Measurements from ENCODE around the gene CLEC16A.
A peak's percentile ranks its signal among the peaks of the same experiment; 100 is the strongest.
"Not testable (repeated sequence)": the region's sequence is repeated elsewhere in the genome, so short reads cannot be mapped to it uniquely, and the experiment has no call there.

CLEC16A gene

DNA sequence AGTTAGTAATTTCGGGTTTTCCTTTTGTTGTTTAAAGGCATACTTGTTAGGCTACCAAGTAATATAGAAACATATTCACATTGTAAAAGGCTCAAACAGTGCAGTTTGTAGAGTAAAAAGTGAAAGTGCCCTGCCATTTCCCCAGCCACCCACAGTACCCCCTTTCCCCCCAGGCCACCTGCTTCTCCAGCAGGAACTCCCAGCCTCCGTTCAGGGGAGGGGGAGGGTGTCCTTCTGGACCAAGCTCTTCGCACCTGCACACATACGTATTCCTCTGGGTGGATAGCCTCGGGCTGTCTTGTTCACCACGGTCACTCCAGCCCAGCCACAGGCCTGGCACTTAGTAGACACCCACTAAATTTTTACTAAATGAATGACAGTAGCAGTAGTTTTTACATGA, 144.5 kb downstream of the CLEC16A start:
- no peak for DNase-seq

DNA sequence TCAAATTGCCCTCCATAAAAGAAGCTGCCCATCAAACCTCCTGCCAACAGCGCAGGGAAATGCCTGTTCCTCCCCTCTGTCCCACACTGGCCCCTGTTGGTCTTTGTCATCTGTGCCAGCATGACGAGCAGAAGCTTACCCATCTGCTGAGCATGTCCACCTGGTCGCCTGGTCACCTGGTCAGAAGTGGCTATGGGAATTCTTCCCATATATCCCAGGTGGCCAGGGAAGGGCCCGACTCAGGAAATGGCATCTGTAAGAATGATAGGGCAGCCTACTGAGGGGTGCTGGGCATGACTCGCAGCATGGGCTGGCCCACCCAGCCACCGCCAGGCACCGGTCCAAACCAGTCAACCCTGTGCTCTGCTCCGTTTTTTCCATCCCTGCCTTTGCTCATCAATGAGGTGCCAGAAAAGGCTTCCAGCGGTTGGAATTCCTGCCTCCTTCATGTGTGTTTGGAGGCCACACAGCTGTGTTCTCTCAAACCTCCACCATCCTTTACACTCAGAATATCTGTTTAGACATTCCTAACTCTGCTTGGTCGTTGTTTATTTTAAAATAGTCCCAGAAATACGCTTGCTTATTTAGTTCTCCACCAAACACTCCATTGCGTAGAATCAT, 145.2 kb downstream of the CLEC16A start:
- no peak for DNase-seq

DNA sequence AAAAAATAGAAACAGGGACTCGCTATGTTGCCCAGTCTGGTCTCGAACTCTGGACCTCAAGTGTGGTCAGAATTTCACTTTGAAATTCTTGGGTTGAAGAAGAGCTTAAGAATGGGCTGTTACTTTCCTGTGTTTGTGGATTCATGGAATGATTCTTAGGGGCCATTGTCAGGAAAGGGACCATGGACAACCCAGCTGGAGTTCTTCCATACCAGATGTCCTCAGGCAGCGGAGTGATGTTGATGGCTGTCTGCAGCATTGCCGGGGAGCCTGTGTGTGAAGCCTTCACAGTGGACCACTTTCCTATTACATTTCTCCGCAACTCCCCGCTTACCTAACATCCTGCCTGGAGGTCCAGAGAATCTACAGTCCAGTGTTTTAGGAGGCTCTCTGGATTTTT, 145.9 kb downstream of the CLEC16A start:
- DNase-seq, result no peak

DNA sequence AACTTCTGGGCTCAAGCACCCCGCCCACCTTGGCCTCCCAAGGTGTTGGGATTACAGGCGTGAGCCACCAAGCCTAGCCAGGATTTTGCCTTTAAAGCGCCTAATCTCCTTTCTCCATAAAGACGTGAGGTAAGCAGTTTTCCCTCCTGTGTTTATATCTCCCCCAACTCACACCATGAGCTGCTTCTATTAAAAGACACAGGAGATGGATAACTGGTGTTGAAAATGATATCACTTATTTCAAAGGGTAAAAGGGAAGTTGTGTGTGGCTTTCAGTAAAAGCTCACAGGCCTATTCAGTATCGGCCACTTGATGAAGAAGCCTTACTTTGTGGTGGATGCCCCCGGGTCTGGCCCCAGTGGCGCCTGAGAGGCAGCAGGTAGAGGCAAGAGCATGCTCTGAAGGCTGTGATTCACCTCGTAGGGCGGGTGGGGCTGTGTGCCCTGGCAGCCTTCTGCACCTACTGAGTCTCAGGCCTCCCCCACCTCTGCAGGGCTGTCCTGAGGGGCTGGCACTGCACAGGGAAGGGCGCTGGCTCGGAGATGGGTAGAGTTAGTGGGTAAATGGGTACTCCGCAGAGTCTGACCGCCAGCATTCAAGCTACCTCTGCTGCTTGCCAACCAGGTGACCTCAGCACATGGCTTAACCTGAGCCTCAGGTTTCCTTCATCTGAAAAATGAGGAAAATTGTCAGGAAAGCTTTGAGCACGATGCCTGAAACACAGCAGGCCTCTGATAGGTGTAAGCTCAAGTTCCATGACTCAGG, 146.8 kb downstream of the CLEC16A start:
- no peak for DNase-seq

DNA sequence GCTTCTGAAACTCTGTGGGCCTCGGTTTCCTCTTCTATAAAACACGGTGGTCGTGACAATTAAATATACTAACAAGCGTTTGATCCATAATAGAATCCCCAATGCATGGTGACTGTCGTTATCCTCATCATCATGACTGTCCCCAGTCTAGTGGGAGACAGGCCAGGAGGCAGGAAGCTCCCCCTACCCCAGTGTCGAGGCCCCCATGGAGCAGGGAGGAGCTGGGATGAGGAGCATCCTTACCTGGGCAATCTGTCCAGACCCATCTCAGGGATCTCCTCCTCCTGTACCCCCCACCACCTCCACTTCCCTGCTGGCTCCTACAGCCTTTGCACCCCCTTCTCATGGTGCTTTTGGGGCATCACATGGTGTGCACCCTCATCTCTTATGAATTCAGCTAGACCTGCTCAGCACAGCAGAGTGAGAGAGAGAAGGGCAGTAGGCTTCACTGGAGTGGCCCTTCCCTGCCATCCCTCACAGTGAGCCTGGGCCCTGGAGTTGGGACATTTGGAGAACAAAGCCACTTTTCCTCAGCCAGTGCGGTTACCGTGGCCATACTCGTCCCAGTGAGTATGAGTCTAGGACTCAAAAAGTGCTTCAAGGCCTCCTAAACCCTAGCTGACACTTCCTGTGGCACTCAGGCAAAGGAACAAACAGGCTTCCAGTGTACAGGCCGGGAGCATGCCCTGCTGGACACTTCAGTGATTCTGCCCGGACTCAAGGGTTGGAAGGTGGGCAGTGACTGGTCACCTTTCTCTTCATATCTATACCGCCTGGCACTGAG, 148.6 kb downstream of the CLEC16A start:
- DNase-seq, result no peak

DNA sequence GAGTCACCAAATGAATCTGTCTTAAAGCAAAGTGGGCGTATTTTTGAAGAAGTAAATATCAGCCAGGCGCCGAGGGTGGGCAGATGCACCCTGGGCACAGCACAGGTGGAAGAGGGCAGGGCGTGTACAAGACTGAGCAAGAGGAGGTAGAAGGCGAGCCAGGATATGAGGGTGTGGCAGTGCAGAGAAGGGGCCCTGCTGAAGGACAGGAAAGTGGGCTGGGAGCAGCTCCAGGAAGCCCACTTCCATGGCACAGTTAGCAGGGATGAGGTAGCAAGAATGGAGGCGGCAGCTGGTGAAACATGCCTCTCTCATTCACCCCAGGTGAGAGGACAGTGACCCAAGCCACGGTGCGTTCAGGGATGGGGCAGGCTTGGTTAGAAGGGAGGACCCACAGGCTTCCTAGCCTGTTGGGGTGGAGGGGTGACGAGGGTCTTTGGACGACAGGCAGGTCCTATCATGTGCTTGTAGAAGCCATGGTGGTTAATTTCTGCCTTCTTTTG, 149.3 kb downstream of the CLEC16A start:
- DNase-seq, result no peak

DNA sequence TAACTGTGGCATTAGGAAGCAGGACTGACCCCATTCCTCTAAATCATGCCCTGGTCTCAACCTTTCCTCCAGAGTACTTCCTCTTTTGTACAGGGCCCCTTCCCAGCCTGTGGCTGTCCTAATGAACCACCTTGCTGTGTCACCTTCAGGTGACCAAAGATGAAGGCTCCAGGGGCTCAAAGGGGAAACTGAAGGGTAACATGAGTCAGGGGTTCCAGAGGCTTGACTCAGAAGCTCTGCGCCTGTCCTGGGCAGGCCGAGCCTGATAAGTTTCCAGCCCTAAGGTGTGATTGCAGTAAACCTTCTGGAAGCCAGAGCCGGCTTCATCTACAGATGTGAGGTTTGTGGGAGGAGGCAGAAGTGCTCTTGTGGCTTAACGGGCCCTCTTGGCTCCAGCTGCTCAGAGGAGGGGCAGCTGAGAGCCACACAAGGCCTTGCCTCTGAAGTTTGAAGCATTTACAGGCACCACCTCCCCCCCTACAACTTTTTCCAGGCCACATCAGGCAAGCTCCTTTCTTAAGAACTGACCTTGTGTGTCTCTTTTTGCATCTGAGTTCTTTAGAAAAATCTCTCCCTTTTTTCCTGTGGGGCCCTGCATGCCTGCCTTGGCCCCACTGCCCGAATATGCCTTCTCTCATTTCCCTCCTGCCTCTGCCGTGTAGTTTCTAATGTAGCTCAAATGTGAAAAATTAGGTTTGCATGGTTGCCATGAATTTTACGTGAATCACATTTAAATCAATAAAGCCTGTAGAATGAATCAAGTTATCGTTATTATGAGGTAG, 149.9 kb downstream of the CLEC16A start:
- DNase-seq, result peak; percentile 52

DNA sequence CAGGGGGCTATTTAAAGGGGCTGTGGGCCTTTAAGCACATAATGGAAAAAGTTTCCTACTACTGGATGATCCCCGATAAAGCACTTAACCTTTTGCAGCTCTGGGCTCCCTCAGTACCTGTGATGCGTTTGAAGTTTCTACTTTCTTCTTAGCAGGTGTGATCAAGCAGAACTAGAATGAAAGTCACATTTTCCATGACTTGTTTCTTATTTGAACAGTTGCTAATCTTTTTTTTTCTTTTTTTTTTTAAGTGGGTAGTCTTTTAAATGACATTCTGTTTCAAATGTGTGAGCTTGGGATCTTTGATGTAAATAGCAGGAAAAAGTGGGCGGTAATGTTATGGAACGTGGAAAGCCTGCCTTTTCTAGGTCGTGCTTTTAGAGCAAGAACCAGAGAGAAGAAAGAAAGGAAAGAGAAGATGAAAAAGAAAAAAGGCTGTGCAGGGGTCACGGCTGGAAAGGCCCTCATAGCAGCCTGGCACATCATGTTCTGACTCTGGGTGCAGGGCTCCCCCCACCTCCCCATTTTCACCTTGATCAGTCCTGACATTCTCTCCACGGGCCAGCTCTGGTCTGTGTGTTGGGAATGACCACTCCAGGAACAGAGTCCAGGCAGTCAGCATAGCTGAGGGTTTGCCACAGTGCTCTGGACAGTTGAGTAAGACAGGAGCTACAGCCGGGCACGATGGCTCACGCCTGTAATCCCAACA, 150.6 kb downstream of the CLEC16A start:
- no peak for DNase-seq

DNA sequence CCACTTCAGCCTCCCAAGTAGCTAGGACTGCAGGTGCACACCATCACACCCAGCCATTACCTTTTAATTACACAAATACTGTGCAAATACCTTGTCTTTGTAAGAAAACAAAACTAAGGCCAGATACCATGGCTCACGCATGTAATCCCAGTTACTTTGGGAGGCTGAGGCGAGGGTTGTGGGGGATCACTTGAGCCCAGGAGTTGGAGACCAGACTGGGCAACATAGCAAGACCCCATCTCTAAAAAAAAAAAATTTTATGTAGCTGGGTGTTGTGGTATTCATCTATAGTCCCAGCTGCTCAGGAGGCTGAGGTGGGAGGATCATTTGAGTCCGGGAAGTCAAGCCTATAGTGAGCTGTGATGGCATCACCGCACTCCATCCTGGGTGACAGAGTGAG, 151.6 kb downstream of the CLEC16A start:
- DNase-seq, result no peak

DNA sequence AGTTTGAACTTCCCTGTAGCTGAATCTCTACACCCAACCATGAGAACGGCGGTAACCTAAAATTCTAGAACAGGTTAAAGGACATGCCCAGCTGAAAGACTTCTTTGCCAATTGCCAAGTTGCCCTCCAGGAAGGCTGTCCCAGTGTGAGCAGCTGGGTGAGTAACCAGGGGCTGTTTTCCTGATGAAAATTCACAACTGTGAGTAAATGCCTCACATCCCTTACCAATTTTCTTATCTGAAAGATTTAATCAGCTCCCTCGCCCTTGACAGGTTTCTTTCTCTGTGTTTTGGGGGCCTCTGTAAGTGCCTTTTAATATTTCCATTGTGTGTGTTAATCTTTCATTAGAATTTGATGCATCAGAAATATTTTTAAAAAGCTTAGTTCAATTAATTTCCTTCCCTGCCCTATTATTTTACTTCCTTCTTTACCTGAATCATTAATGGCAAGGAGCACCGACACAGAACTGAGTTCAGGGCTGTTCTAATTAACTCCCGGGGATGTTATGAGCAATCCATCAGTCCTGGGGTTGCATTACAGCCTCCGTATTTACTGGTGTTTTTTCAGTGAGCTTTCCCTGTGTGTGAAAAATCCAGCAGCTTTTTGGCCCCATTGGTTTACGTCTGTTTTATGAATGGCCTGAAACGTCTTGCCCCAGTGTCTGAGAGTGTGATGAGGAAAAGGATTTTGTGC, 152.9 kb downstream of the CLEC16A start:
- no peak for DNase-seq

DNA sequence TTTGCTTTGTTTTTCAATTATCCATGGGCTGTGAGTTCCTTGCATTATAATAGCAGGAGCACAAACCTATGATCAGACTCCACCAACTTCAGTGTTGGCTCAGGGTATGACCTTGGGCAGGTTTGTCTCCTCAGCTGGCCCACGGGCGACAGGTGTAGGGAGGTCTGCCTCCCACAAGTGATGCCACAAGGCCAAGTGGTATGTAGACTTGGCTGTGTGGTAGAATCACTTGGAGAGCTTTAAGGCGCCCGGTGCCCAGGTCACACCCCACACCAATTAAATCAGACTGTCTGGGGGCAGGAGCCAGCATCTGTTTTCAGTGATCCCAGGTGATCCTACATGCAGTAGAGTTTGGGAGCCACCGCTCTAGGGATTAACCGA, 153.4 kb downstream of the CLEC16A start:
- no peak for DNase-seq

DNA sequence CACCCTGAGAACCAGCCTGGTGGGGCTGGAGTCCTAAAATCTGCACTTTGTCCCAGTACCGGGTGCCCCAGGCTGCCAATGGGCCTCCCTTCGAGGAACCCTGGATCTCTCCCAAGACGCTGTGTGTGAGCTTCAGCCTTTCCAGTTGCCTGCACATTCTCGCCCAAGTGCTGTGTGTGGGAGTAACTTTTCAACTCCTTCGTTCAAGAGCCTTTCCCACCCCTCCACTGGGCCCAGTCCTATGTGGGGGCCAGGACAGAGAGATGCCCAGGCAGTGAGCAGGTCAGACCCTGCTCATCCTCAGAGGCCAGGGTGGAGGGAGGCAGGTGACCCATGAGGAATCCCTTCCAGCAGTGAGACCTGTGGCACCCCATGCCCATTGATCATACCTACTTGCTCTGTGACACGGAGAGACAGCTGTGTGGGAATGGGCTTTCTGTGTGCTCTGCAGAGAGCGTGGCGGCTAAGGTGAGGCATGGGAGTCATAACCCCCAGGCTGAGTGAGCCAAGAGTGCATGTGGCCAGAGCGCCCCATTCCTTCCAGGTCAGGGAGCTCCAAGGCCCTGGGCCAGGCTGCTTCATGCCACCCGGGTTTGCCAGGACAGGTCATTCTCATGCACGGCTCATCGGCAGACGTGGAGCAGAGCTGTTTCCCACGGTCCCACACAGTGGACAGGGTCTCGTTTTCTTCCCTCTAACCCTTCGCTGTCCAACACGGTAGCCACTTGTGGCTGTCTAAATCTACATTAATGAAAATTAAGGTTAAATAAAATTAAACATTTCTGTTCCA, 154.4 kb downstream of the CLEC16A start:
- DNase-seq, result no peak

DNA sequence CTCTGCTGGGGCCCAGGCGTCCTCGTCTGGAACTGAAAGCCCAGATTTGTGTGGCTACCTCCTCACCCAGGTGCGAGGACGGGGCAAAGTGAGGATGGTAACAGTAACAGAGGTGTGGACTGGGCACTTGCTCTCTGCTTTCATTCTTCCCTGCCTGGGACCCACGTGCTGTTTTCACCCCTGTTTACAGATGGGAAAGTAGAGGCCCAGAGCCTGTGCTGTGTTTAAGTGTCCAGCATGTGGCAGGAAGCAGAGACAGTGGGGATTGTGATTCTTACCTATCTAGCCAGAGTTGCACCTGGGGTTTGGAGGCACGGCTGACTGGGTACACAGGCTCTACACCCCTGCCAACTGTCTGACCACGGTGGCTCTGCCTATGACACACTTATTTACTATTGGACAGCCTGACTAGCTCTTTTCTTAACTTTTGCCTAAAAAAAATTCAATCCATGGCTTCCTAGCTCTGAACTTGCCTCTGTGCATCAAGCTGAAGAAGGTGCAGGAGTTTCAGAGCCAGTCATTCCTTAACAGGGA, 155.4 kb downstream of the CLEC16A start:
- DNase-seq, result no peak

DNA sequence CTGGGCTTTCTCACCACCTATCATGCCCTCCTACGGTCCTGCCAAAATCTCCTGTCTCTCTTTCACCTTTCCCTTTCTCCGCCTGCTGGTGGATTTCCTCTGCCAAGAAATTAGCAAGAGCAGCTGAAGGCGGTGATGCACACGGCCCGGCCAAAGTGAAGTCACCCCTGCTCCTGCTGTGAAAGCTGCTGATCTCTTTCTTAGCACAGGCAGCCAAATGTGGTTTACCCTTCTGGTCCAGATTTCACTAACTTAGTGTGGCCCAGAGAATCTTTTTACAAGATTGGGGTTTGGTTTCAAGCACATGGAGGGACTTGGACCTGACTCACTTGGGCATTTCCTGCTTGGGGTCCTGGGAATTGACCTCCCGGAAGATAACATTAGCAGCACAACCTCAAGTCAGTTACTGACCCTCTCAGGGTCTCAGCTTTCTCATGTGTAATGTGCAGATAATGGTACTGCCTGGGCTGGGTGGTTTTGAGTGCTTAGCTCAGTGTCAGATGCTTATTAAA, 155.9 kb downstream of the CLEC16A start:
- no peak for DNase-seq

DNA sequence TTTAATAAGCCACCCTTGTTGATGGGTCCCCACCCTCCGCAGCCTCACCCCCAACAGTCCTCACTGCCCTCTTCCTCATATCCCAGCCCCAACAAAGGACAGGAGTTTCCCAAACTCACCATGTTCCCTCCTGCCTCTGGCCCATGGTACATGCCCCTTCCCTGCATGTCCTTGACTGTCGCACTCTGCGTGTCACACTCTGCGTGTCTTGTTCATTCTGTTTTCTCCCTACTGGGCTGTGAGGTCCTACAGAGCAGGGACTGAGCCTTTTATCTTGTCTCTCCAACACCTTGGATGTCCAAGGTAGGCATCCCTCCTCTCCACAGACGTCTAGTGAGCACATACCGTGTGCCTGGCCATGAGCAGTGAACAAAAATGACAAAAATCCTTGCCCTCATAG, 156.9 kb downstream of the CLEC16A start:
- DNase-seq, result no peak

DNA sequence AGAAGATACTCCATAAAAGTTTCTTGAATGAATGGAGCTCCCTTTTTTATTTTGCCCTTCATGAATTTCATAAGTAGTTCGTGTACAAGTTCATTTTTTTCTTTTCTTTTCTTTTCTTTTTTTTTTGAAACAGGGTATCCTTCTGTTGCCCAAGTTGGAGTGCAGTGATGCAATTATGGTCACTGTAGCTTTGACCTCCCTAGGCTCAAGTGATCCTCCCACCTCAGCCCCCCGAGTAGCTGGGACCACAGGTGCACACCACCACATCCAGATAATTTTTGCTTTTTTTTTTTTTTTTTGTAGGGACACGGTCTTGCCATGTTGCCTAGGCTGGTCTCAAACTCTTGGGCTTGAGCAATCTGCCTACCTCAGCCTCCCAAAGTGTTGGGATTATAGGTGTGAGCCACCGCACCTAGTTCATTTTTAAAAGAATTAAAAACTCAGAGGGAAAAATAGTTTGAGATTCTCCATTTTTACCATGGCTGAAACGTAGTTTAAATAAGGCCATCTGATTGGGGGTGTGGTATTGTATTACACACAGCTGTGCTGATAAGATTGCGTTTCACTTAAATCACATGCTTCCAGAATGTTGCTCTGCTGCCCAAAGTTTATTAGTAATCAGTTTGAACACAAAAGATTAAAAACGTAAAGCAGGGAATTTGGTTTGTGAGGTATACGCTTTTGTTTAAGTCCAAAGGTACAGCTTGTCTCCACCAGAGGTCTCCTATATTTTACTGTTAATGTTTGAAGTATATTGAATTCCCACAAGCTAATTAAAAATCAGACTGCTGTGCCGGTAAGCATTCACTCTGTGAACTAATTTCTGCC, 157.5 kb downstream of the CLEC16A start:
- DNase-seq, result no peak

DNA sequence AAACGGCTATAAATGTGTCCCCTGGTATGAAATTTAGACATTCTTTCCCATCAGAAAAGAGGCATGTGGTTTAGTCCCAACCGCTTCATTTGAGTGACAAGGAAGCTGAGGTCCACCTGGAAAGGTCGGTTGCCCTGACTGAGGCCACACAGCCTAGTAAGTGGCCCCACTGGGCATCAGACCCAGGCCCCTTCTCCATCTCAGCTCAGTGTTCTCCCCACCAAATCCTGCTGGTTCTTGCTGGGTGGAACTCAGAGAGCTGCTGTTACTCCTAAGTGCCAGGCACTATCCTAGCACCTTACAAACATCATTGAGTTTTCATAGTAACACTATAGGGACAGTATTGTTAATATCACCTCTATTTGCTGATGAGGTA, 158.1 kb downstream of the CLEC16A start:
- DNase-seq, result no peak

DNA sequence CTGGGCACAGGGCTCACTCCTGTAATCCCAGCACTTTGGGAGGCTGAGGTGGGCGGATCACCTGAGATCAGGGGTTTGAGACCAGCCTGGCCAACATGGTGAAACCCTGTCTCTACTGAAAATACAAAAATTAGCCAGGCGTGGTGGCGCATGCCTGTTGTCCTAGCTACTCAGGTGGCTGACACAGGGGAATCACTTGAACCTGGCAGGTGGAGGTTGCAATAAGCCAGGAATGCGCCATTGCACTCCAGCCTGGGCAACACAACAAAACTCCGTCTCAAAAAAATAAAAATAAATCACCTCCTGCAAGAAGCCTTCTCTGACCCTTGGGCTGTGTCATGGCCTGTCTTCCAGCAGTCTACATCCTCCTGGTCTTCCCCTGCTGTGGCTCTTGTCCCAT, 158.9 kb downstream of the CLEC16A start:
- DNase-seq, result not testable (repeated sequence)

Measured in DMS79 treated with DMSO at 0.1 percent for 48 hours (cell line).